ENCODE results near the gene TRIM41. TPM values are rescaled to one million over a fixed set of nuclear protein-coding genes. Genes with fewer than 3 reads are reported as not detected.

The TRIM41 gene
- polyA plus RNA-seq, 1 donor from 2014 or later: 32.1 TPM

DNA sequence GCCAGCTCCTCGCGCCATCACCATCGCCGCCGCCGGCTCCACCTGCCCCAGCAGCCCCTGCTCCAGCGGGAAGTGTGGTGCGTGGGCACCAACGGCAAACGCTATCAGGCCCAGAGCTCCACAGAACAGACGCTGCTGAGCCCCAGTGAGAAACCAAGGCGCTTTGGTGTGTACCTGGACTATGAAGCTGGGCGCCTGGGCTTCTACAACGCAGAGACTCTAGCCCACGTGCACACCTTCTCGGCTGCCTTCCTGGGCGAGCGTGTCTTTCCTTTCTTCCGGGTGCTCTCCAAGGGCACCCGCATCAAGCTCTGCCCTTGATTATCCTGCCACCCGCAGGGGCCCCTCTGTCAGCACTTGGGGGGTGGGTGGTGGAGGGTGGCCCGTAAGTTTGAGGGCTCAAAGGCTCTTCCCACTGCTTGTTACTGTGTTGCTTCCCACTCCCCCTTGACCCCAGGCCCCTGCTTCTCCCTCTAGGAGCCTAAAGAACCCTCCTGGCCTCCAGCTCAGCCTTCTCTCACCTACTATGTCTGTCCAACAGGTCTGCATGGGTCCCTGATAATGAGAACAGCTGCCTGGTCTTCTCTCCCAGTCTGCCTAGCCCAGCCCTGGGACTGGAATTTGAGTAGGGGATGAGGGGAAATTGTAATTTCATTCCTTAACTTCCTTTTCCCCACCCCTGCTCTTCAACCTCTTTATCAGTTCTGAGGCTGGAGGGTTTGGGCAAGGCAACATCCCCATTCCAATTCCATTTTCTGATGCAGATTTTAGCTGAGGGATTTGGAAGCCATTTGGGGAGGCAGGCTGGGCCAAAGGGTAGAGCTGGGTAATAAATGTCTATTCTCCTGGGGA, 11.6 kb downstream of the TRIM41 start:
- no peak overlapping the region for H3K4me3 ChIP-seq (ENCODE audit: low read length)
- no peak overlapping the region for H3K4me2 ChIP-seq (ENCODE audit: low read length)
- no peak overlapping the region for H3K27ac ChIP-seq (ENCODE audit: low read length)
- no peaks in the 10 kb centered on the region for H3K79me2 ChIP-seq (replicated peaks; ENCODE audit: insufficient read depth, low read length)
- H3F3A ChIP-seq (ENCODE audit: insufficient read depth, low read length, poor library complexity, severe bottlenecking): no peaks in the 10 kb centered on the region
- H3K36me3 ChIP-seq (ENCODE audit: insufficient read depth, low read length): peaks cover 15% of the 10 kb centered on the region
- TF ChIP-seq EZH2 (IDR thresholded peaks at IDR 0.05; ENCODE audit: borderline replicate concordance, insufficient read depth, low read length, poor library complexity, severe bottlenecking): no peak
- no peak overlapping the region for H3K9ac ChIP-seq (ENCODE audit: low read length)
- no peaks in the 10 kb centered on the region for H4K20me1 ChIP-seq (ENCODE audit: insufficient read depth)
- no peaks in the 10 kb centered on the region for H3K27me3 ChIP-seq (ENCODE audit: insufficient read depth, low read depth, low read length)
- no peaks in the 10 kb centered on the region for H3K9me2 ChIP-seq (ENCODE audit: insufficient read depth, low read length)
- H2AFZ ChIP-seq (ENCODE audit: low read depth, low read length): no peak overlapping the region
- no peaks in the 10 kb centered on the region for H3K9me3 ChIP-seq (ENCODE audit: low read length)

- Histone ChIP-seq H3K9me2 (ENCODE audit: insufficient read depth, low read length) (no peaks in the 10 kb centered on the region), H3F3A (ENCODE audit: insufficient read depth, low read length, poor library complexity, severe bottlenecking) (no peaks in the 10 kb centered on the region), H2AFZ (ENCODE audit: low read depth, low read length) (no peak overlapping the region), H3K9ac (ENCODE audit: low read length) (no peak overlapping the region), H3K9me3 (ENCODE audit: low read length) (no peaks in the 10 kb centered on the region), H3K4me2 (ENCODE audit: low read length) (no peak overlapping the region), H3K4me3 (ENCODE audit: low read length) (no peak overlapping the region), H3K27me3 (ENCODE audit: insufficient read depth, low read depth, low read length) (no peaks in the 10 kb centered on the region), H4K20me1 (ENCODE audit: insufficient read depth) (no peaks in the 10 kb centered on the region), H3K36me3 (ENCODE audit: insufficient read depth, low read length) (peaks cover 15% of the 10 kb centered on the region), H3K79me2 (replicated peaks; ENCODE audit: insufficient read depth, low read length) (no peaks in the 10 kb centered on the region), H3K27ac (ENCODE audit: low read length) (no peak overlapping the region)
- TF ChIP-seq SMC3 (conservative IDR thresholded peaks at IDR 0.05; ENCODE audit: poor library complexity) (no peak), MXI1 (conservative IDR thresholded peaks at IDR 0.05; ENCODE audit: poor library complexity, severe bottlenecking) (no peak), EP300 (conservative IDR thresholded peaks at IDR 0.05; ENCODE audit: poor library complexity, severe bottlenecking) (no peak), TAF1 (IDR thresholded peaks at IDR 0.05; ENCODE audit: low read depth) (no peak), REST (IDR thresholded peaks at IDR 0.05; ENCODE audit: borderline replicate concordance) (no peak), POLR2AphosphoS5 (IDR thresholded peaks at IDR 0.05) (no peak), EZH2 (IDR thresholded peaks at IDR 0.05; ENCODE audit: borderline replicate concordance, insufficient read depth, low read length, poor library complexity, severe bottlenecking) (no peak)
- TF ChIP-seq, protein P1, sequence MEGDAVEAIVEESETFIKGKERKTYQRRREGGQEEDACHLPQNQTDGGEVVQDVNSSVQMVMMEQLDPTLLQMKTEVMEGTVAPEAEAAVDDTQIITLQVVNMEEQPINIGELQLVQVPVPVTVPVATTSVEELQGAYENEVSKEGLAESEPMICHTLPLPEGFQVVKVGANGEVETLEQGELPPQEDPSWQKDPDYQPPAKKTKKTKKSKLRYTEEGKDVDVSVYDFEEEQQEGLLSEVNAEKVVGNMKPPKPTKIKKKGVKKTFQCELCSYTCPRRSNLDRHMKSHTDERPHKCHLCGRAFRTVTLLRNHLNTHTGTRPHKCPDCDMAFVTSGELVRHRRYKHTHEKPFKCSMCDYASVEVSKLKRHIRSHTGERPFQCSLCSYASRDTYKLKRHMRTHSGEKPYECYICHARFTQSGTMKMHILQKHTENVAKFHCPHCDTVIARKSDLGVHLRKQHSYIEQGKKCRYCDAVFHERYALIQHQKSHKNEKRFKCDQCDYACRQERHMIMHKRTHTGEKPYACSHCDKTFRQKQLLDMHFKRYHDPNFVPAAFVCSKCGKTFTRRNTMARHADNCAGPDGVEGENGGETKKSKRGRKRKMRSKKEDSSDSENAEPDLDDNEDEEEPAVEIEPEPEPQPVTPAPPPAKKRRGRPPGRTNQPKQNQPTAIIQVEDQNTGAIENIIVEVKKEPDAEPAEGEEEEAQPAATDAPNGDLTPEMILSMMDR (IDR thresholded peaks at IDR 0.05; ENCODE audit: poor library complexity, severe bottlenecking): no peak
Measured at GRCh38 chr5:181235323-181235688, 12.2 kb downstream of the TRIM41 start.

Data from neural cell (in vitro differentiated cells).